AG08395 (cell line): ENCODE measurements around the gene TF.
"Not testable (repeated sequence)": the region's sequence is repeated elsewhere in the genome, so short reads cannot be mapped to it uniquely, and the experiment has no call there.

Source experiments
- DNase-seq: peaks from one replicate; pipeline ENCODE4 v3.0.0; 2012; ENCODE audit warnings: mixed read lengths, low spot score

TF gene

GRCh38 chr3:133745981-133746711 is at the start of gene TF:
TF (plus strand) TSS chr3:133746393; CDS start chr3:133746441, 48 bp downstream.
- DNase-seq: no peak

- no peak for DNase-seq
Measured at GRCh38 chr3:133697960-133698359, 48.2 kb upstream of the TF start.

GRCh38 chr3:133699467-133699866 is 46.7 kb upstream of the TF start:
- no peak for DNase-seq

GRCh38 chr3:133699903-133700302 is 46.3 kb upstream of the TF start:
- DNase-seq: no peak

GRCh38 chr3:133700351-133700750 is 45.8 kb upstream of the TF start:
- no peak for DNase-seq

- no peak for DNase-seq
Measured at GRCh38 chr3:133701435-133702358, 44.5 kb upstream of the TF start.

GRCh38 chr3:133703915-133704314 is 42.3 kb upstream of the TF start:
- no peak for DNase-seq

- DNase-seq: no peak
Measured at GRCh38 chr3:133706033-133706432, 40.2 kb upstream of the TF start.

GRCh38 chr3:133709139-133709750 is 36.9 kb upstream of the TF start:
- no peak for DNase-seq

GRCh38 chr3:133711013-133711412 is 35.2 kb upstream of the TF start:
- no peak for DNase-seq

- DNase-seq: no peak
Measured at GRCh38 chr3:133712017-133712416, 34.2 kb upstream of the TF start.

- DNase-seq: no peak
Measured at GRCh38 chr3:133713347-133713746, 32.8 kb upstream of the TF start.

- no peak for DNase-seq
Measured at GRCh38 chr3:133717424-133717823, 28.8 kb upstream of the TF start.

- DNase-seq: no peak
Measured at GRCh38 chr3:133722935-133723334, 23.3 kb upstream of the TF start.

GRCh38 chr3:133730993-133731392 is 15.2 kb upstream of the TF start:
- DNase-seq: no peak

GRCh38 chr3:133732231-133732630 is 14.0 kb upstream of the TF start:
- not testable (repeated sequence) for DNase-seq

GRCh38 chr3:133733226-133733625 is 13.0 kb upstream of the TF start:
- DNase-seq: no peak

- no peak for DNase-seq
Measured at GRCh38 chr3:133734305-133734704, 11.9 kb upstream of the TF start.

- no peak for DNase-seq
Measured at GRCh38 chr3:133742351-133743091, 3.7 kb upstream of the TF start.

GRCh38 chr3:133744241-133744640 is 2.0 kb upstream of the TF start:
- no peak for DNase-seq

GRCh38 chr3:133745108-133745507 is 1.1 kb upstream of the TF start:
- no peak for DNase-seq

- no peak for DNase-seq
Measured at GRCh38 chr3:133746712-133747066, 496 bp downstream of the TF start.
